ENCODE data around the gene DENND4A.

DNA sequence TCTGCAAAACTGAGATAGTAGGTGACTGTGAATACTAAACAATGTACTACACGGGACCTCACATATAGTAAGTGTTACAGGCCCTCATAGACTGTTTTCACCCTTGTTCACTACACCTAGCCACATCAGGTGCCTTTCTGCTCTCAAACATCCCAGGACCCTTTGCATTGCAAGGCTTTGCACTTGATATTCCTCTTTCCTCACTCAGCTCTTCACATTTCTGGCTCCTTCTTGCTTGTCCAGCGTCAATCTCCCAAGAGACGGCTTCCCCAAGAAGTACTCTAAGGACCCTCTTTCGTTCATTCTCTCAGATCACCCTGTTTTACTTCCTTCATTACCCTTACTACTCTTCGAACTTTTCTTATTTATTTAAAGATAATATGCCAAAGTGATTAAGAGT is 10.0 kb downstream of the DENND4A start:
- TF ChIP-seq, protein P1, sequence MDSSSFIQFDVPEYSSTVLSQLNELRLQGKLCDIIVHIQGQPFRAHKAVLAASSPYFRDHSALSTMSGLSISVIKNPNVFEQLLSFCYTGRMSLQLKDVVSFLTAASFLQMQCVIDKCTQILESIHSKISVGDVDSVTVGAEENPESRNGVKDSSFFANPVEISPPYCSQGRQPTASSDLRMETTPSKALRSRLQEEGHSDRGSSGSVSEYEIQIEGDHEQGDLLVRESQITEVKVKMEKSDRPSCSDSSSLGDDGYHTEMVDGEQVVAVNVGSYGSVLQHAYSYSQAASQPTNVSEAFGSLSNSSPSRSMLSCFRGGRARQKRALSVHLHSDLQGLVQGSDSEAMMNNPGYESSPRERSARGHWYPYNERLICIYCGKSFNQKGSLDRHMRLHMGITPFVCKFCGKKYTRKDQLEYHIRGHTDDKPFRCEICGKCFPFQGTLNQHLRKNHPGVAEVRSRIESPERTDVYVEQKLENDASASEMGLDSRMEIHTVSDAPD (CRISPR knock-in tag; IDR thresholded peaks at IDR 0.05) = no peak
- TF ChIP-seq, protein P2, sequence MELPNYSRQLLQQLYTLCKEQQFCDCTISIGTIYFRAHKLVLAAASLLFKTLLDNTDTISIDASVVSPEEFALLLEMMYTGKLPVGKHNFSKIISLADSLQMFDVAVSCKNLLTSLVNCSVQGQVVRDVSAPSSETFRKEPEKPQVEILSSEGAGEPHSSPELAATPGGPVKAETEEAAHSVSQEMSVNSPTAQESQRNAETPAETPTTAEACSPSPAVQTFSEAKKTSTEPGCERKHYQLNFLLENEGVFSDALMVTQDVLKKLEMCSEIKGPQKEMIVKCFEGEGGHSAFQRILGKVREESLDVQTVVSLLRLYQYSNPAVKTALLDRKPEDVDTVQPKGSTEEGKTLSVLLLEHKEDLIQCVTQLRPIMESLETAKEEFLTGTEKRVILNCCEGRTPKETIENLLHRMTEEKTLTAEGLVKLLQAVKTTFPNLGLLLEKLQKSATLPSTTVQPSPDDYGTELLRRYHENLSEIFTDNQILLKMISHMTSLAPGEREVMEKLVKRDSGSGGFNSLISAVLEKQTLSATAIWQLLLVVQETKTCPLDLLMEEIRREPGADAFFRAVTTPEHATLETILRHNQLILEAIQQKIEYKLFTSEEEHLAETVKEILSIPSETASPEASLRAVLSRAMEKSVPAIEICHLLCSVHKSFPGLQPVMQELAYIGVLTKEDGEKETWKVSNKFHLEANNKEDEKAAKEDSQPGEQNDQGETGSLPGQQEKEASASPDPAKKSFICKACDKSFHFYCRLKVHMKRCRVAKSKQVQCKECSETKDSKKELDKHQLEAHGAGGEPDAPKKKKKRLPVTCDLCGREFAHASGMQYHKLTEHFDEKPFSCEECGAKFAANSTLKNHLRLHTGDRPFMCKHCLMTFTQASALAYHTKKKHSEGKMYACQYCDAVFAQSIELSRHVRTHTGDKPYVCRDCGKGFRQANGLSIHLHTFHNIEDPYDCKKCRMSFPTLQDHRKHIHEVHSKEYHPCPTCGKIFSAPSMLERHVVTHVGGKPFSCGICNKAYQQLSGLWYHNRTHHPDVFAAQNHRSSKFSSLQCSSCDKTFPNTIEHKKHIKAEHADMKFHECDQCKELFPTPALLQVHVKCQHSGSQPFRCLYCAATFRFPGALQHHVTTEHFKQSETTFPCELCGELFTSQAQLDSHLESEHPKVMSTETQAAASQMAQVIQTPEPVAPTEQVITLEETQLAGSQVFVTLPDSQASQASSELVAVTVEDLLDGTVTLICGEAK (IDR thresholded peaks at IDR 0.05) = no peak
- TF ChIP-seq, protein P2 (CRISPR knock-in tag; IDR thresholded peaks at IDR 0.05) = no peak
- TF ChIP-seq NR2F6 (CRISPR knock-in tag; IDR thresholded peaks at IDR 0.05) = no peak
- TF ChIP-seq KLF10 (CRISPR knock-in tag; IDR thresholded peaks at IDR 0.05) = no peak
